Measurements from ENCODE around the gene LHFPL2. TPM values are rescaled to one million over a fixed set of nuclear protein-coding genes. Genes with fewer than 3 reads are reported as not detected.

Gene LHFPL2
- total RNA-seq, 8 experiments from 2014 or later = 3.1 to 62.1 (median 8.3) TPM

DNA sequence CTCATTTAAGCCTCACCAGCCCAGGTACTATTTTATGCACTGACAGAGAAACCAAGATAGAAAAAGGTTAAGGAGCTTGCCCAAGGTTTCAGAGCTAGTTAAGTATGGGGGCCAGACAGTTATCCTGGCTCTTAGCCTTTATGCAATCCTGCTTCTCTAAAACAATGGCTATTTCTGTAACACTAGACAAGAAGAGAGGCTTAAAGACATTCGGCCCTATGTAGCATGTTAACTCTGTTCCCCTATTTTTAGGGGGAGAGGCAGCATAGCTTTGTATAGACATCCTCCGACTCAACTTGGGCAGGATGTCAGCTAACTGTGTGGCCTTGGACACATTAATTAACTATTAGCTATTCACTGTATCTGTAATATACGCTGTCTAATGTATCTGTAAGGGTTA lies 54.6 kb downstream of the LHFPL2 start:
- in situ Hi-C loops (cut with MboI; ENCODE audit: low pct_unique_long_range_greater_than_20kb in 2 of 9, low sequenced_read_pairs in 9 of 9, unreplicated experiment in 9 of 9) = no loop called here
- H3K4me1 ChIP-seq (replicated peaks in 1 of 2) = peaks cover 9 to 13% of the 10 kb centered on the region in 2 donors
- no peak for ATAC-seq (replicated peaks in 6 of 8)
- WGBS, 10 experiments = 31 to 96% (median 83%) methylated on average over 1 to 3 of the region's 3 CpGs; no CpG with 5 or more reads in 1 of the 10 experiments
- H3K4me3 ChIP-seq = no peak overlapping the region
- no peak overlapping the region for H3K27ac ChIP-seq

DNA sequence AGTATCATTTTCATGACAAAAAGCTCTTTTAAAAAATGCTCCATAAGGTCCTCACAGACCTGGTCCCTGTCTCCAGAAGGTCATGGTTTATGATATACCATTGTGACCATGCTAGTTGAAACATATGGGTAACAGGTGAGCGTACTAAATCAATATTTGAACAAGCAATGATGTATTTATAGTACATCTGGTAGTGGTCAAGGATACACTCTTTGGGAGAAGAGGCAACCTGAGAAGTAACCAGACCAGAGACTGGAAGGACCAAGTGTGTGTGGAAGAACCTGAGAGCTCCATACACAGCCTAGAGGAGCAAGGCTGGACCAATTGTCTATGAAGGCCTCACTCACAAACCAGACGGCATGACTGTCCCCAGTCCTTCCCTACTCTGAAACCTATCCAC lies 55.1 kb downstream of the LHFPL2 start:
- Histone ChIP-seq H3K4me3 (no peak overlapping the region), H3K27ac (no peak overlapping the region), H3K4me1 (replicated peaks in 1 of 2) (peaks cover 9 to 13% of the 10 kb centered on the region in 2 donors)
- in situ Hi-C loops (cut with MboI; ENCODE audit: low pct_unique_long_range_greater_than_20kb in 2 of 9, low sequenced_read_pairs in 9 of 9, unreplicated experiment in 9 of 9) = no loop called here
- WGBS, 10 experiments = 80 to 100% (median 100%) methylated on average over 1 to 2 of the region's 2 CpGs; no CpG with 5 or more reads in 6 of the 10 experiments
- ATAC-seq (replicated peaks in 6 of 8) = no peak

DNA sequence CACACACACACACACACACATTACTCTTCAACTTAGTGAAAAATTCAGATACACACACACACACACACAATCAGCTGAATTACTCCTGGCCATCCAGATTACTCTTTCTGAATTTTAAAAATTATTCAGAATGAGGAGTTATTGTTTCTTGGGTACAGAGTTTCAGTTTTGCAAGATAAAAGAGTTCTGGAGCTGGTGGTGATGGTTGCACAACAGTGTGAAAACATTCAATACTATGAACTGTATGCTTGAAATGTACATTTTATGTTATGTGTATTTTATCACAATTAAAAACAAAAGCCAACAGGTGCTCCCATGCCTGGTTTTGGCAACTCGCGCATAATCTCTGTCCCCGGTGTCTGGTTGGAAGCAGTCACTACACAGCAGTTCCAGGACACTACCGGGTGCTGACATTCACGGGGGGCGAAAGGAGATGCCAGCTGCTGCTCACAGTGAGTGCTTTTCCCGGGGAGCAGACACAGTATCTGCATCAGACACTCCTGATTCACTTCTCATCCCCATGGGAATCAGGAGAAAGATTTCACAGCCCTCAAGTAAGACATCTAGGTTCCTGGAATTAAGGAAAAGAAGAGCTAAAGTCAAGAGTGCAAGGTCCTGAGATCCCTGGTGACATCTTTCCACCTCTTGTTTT lies 55.7 kb downstream of the LHFPL2 start:
- WGBS, 10 experiments = 81 to 97% (median 94%) methylated on average over 3 to 7 of the region's 7 CpGs; no CpG with 5 or more reads in 4 of the 10 experiments
- peaks cover 7 to 13% of the 10 kb centered on the region in 2 donors for H3K4me1 ChIP-seq (replicated peaks in 1 of 2)
- H3K27ac ChIP-seq = no peak overlapping the region
- no peak for ATAC-seq (replicated peaks in 6 of 8)
- no peak overlapping the region for H3K4me3 ChIP-seq
- in situ Hi-C loops (cut with MboI; ENCODE audit: low pct_unique_long_range_greater_than_20kb in 2 of 9, low sequenced_read_pairs in 9 of 9, unreplicated experiment in 9 of 9) = no loop called here

DNA sequence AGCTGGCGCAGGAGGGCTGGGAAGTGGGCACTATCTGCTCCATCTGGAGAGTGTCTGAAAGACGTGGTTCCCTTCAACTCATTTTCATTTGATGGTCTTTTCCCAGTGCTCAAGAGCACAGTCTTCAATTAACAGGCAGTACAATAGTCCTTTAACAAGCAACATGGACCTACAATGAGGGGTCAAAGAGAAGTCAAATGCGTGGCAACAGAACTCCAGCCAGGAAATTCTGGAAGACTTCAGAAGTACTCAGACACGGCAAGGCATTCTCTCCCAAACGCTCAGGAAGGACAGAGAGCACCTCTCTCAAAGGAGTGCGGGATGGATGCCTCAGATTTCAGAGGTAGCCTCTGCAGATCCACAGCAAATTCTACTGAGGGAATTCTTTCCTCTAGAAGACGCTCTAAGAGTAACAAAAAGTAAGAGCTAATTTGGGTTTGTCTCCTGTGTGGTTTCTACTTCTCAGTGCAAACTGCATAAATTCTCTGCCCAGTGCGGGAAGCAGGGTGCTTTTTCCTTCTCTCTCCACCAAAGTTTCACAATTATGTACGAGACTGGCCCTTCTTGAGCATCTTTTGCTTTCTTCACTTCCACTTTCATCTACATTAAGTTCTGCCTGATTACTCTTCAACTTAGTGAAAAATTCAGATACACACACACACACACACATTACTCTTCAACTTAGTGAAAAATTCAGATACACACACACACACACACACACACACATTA lies 56.4 kb downstream of the LHFPL2 start:
- no peak overlapping the region for H3K27ac ChIP-seq
- in situ Hi-C loops (cut with MboI; ENCODE audit: low pct_unique_long_range_greater_than_20kb in 2 of 9, low sequenced_read_pairs in 9 of 9, unreplicated experiment in 9 of 9) = no loop called here
- peaks cover 5 to 13% of the 10 kb centered on the region in 2 donors for H3K4me1 ChIP-seq (replicated peaks in 1 of 2)
- peak in 1 of 8 experiments; percentile 2 for ATAC-seq (replicated peaks in 6 of 8)
- no peak overlapping the region for H3K4me3 ChIP-seq
- 17 to 93% (median 60%) methylated on average over 1 to 9 of the region's 9 CpGs for WGBS, 10 experiments

DNA sequence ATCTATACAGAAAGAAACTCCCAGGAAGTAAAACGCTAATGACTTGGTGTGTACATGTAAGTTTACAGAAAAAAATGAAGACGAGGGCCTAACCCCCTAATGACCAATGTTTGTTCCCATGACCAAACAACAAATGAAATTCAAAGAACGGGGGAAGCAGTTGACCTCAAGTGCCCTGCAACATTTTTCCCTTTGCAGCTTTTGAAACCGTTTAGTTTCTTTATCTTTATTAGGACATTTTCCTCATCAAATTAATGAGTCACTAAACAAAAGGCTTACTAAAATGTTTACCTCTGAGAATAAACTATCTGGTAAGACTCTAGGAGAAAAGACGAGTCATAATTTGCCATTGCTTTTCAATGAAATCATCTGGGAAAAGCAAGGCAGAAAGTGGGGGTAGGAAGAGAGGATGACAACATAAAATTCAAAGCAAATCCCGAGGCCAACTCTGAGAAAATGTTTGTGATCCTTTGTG lies 57.4 kb downstream of the LHFPL2 start:
- in situ Hi-C loops (cut with MboI; ENCODE audit: low pct_unique_long_range_greater_than_20kb in 2 of 9, low sequenced_read_pairs in 9 of 9, unreplicated experiment in 9 of 9) = no loop called here

DNA sequence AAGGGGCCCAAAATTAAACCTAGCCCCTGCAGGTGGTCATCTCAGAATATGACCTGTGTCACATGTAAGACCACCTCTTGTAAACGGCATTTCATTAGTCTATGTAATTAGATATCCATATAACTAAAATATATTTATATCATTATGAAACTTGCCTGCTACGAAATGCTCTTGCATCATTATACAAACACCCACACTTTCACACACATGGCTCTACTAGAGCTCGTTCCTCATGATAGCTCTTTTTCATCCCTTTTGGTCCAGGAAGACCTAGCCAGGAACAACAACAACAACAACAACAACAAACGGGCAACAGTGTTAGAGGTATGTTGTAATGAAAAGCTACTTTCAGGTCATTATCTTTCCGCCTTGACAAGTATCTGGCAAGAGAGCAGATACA lies 58.6 kb downstream of the LHFPL2 start:
- in situ Hi-C loops (cut with MboI; ENCODE audit: low pct_unique_long_range_greater_than_20kb in 2 of 9, low sequenced_read_pairs in 9 of 9, unreplicated experiment in 9 of 9) = no loop called here
- WGBS, 10 experiments = 0 to 100% (median 91%) methylated on average over 1 to 5 of the region's 5 CpGs; no CpG with 5 or more reads in 1 of the 10 experiments
- no peak overlapping the region for H3K27ac ChIP-seq
- ATAC-seq (replicated peaks in 6 of 8) = no peak
- H3K4me1 ChIP-seq (replicated peaks in 1 of 2) = peaks cover 5 to 13% of the 10 kb centered on the region in 2 donors
- H3K4me3 ChIP-seq = no peak overlapping the region

More for the DNA sequence above, 57.4 kb downstream of the LHFPL2 start:
- Histone ChIP-seq H3K4me1 (replicated peaks in 1 of 2) (peaks cover 5 to 13% of the 10 kb centered on the region in 2 donors), H3K27ac (no peak overlapping the region), H3K4me3 (no peak overlapping the region)
- WGBS, 10 experiments = 0 to 83% (median 56%) methylated on average over 1 to 6 of the region's 6 CpGs
- ATAC-seq (replicated peaks in 6 of 8) = no peak

DNA sequence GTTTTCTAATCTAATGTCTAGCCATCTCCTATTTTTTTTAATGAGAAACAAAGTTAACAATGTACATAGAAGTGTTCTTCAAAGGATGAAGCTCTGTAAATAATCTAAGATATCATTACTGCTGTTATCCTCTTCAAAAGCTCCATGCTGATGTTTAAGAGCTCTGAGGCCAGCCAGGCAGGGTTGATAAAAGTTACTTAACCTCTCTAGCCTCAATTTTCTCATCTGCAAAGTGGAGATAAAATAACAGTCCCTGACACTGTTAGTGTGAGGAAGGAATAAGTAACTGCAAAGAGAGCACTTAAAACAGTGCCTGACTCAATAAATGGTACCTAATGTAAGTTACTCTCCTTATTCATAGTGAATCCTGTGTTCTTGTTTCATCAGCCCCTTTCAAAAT lies 60.1 kb downstream of the LHFPL2 start:
- Histone ChIP-seq H3K27ac (no peak overlapping the region), H3K4me1 (replicated peaks in 1 of 2) (peaks cover 5 to 13% of the 10 kb centered on the region in 2 donors), H3K4me3 (no peak overlapping the region)
- in situ Hi-C loops (cut with MboI; ENCODE audit: low pct_unique_long_range_greater_than_20kb in 2 of 9, low sequenced_read_pairs in 9 of 9, unreplicated experiment in 9 of 9) = no loop called here
- ATAC-seq (replicated peaks in 6 of 8) = no peak

DNA sequence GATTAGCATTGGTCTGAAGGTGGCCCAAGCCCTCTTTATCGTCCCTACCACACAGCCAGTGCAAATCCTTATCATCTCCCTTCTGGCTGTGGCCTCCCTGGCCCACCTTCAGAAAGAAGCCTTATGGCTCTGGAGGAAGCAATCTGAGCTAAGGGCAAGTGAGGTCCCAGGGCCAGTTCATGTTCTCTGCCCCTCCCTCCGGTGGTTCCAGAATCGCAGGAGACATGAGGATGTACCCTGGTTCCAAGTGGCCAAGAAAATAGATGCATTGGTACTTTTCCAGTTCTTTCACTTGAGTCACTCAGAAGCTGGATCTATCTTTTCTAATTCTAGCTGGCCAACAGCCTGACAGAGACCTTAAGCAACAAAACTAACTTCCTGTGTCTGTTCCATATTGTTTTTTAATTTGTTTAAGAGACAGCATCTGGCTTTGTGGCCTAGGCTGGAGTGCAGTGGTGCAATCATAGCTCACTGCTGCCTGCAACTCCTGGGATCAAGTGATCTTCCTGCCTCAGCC lies 60.7 kb downstream of the LHFPL2 start:
- 16 to 100% (median 100%) methylated on average over 1 to 3 of the region's 3 CpGs; no CpG with 5 or more reads in 2 of the 10 experiments for WGBS, 10 experiments
- H3K4me3 ChIP-seq = no peak overlapping the region
- H3K4me1 ChIP-seq (replicated peaks in 1 of 2) = peaks cover 5 to 13% of the 10 kb centered on the region in 2 donors
- no peak overlapping the region for H3K27ac ChIP-seq
- no peak for ATAC-seq (replicated peaks in 6 of 8)
- in situ Hi-C loops (cut with MboI; ENCODE audit: low pct_unique_long_range_greater_than_20kb in 2 of 9, low sequenced_read_pairs in 9 of 9, unreplicated experiment in 9 of 9) = no loop called here

DNA sequence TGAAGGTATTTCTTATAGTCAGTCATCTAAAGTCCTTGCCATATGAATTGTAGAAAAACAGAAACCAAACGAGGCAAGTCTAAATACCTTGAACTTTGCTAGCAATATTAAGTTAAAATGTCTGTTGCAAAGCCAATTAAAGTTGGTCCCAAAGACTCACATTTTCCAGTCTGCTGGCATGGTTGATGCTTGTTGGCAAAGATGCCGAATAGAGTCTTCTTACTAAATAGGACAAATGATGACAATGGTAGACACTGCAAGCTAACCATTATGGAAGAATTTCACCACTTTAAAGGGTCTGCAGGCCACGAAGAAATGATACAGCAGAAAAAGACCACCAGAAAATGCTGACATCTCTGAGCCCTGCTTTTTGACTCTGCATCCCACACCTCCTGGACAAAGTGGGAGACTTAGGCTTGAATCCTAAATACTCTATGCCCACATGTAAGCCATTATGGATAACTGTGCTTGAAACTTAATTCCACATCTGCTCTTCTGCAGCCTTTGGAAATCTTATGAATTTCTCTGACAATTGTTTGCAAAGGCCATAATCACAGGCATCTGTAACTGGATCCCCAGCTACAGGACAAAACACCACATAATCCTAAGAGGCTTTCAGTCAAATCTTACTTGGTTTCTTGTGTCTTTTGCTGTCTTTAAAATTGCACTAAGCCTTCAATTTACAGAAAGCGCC lies 61.3 kb downstream of the LHFPL2 start:
- Histone ChIP-seq H3K27ac (no peak overlapping the region), H3K4me1 (replicated peaks in 1 of 2) (peaks cover 5 to 13% of the 10 kb centered on the region in 2 donors), H3K4me3 (no peak overlapping the region)
- peak in 1 of 8 experiments; percentile 44 for ATAC-seq (replicated peaks in 6 of 8)
- 3 to 100% (median 88%) methylated on average over 2 to 4 of the region's 4 CpGs; no CpG with 5 or more reads in 2 of the 10 experiments for WGBS, 10 experiments
- in situ Hi-C loops (cut with MboI; ENCODE audit: low pct_unique_long_range_greater_than_20kb in 2 of 9, low sequenced_read_pairs in 9 of 9, unreplicated experiment in 9 of 9) = no loop called here

DNA sequence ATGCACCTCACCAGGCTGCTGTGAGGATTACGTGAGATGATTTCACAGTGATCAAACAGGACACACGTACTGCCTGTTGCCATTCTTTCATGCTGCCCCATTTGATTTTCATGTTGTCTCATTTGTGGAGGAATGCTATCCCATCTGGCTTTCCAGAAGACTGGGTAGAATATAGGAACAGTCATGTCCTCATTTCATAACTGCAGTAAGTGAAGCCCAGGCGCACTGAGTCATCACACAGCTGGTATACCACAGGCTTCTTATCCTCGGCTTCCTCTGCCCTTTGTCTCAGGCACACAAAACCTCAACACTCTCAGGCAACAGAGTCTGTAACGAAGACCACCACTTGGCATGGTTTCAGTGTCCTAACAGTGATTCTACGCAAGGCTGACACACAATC lies 62.3 kb downstream of the LHFPL2 start:
- Histone ChIP-seq H3K4me1 (replicated peaks in 1 of 2) (peaks cover 2 to 3% of the 10 kb centered on the region in 2 donors), H3K27ac (no peak overlapping the region), H3K4me3 (no peak overlapping the region)
- in situ Hi-C loops (cut with MboI; ENCODE audit: low pct_unique_long_range_greater_than_20kb in 2 of 9, low sequenced_read_pairs in 9 of 9, unreplicated experiment in 9 of 9) = no loop called here
- peak in 2 of 8 experiments; percentile 94 to 96 for ATAC-seq (replicated peaks in 6 of 8)
- WGBS, 10 experiments = 21 to 100% (median 91%) methylated on average over 1 to 4 of the region's 6 CpGs; no CpG with 5 or more reads in 2 of the 10 experiments

DNA sequence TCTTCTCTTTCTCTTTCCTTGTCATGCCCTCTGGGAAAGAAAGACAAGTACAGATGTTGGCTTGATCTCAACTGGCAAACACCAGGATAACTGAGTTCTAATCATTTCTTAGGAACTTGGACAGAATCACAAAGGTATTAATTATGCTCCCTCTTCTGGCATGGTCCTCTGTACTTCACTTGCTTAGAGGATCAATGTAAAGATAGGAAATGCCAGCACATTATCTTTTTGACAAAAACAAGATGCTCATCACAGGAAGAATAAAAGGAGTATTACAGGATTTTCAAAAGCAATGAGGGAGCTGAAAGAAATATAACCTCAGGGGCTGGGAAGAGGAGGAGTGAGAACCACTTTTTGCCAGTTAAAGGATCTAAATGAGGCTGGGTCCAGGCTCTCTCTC lies 70.6 kb downstream of the LHFPL2 start:
- no peak overlapping the region for H3K27ac ChIP-seq
- in situ Hi-C loops (cut with MboI; ENCODE audit: low pct_unique_long_range_greater_than_20kb in 2 of 9, low sequenced_read_pairs in 9 of 9, unreplicated experiment in 9 of 9) = no loop called here
- H3K4me1 ChIP-seq (replicated peaks in 1 of 2) = no peaks in the 10 kb centered on the region
- H3K4me3 ChIP-seq = no peak overlapping the region
- ATAC-seq (replicated peaks in 6 of 8) = no peak

DNA sequence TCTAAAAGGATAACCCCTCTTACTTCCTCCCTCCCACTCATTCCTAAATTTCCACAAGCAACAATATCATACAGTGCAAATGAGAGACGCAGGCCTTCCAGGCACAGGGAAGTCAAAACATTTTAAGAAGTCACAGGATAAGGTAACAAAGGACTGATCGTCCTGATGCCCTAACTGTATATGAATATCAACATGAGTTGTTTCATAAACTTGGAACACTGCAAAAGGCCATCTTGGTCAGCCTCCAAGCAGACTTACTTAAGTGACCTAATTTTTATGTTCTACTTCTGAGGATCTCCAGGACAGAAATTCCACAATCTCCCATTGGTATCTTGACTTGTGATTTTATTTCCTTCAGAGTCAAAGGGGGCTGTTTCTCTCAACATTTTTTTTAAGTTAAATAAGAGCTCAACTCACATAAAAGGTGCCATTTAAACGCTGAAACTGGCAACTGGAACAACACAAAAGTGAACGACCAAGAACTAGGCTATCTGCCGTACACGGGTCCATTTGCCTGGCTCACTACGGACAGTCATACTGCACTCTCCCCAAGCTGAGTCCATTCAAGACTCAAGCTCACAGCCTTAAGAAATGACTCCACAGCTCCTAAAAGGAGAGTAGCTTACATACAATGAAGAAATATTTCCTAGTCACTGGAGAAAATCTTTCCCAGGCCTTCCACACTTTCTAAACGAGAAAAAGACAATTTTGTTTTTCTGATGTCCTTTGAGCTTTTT lies 71.3 kb downstream of the LHFPL2 start:
- no peak overlapping the region for H3K27ac ChIP-seq
- in situ Hi-C loops (cut with MboI; ENCODE audit: low pct_unique_long_range_greater_than_20kb in 2 of 9, low sequenced_read_pairs in 9 of 9, unreplicated experiment in 9 of 9) = no loop called here
- no peak for ATAC-seq (replicated peaks in 6 of 8)
- no peaks in the 10 kb centered on the region for H3K4me1 ChIP-seq (replicated peaks in 1 of 2)
- 39 to 100% (median 63%) methylated on average over 1 to 8 of the region's 8 CpGs for whole genome bisulfite sequencing, 10 experiments
- no peak overlapping the region for H3K4me3 ChIP-seq

All from motor neuron (in vitro differentiated cells).